ENCODE measurements around the gene SALL4.
A peak's percentile ranks its signal among the peaks of the same experiment; 100 is the strongest.
"Not testable (repeated sequence)": the region's sequence is repeated elsewhere in the genome, so short reads cannot be mapped to it uniquely, and the experiment has no call there.

Gene SALL4

DNA sequence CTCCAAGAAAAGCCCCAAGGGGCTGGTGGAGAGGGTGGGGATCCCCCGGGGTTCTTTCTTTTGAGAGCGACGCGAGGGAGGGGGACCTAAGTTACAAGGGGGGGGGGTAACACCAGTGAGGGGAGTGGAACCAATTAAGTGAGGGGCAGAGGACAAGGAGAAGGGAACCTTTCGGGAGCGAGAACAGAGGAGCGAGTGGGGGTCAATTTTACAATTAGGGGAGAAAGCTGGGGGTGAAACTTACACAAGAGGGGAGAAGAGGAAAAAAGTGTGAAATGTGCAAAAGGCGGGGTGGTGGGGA is 548 bp downstream of the SALL4 start:
- no peak for DNase-seq (ENCODE audit: low spot score)

- DNase-seq (ENCODE audit: low spot score): no peak
Measured at GRCh38 chr20:51801122-51801822, 1.0 kb downstream of the SALL4 start.

- DNase-seq (ENCODE audit: low spot score): no peak
Measured at GRCh38 chr20:51800872-51801121, 1.5 kb downstream of the SALL4 start.

- peak; percentile 32 for DNase-seq (ENCODE audit: low spot score)
Measured at GRCh38 chr20:51800060-51800871, 2.1 kb downstream of the SALL4 start.

DNA sequence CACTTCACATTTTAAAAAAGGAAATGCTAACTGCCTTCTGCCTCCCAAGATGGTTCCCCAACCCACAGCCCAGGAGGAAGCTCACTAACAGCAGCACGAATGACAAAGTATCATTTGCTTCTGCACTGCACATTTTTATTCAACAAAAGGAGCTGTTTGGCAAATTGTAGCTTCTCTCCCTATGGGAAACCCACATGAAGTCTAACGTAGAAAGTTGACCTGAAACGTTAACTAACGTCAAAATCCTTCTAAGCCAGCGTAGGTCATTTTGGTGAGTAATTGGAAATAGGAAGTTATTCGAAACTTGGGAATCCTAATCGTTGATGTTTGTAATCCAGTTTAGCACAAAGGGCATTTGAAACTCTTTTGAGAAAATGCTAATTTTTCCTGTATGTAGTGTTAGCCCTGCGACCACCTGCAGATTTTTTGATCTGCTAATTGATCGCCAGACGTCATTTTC is 2.9 kb downstream of the SALL4 start:
- DNase-seq (ENCODE audit: low spot score): no peak

DNA sequence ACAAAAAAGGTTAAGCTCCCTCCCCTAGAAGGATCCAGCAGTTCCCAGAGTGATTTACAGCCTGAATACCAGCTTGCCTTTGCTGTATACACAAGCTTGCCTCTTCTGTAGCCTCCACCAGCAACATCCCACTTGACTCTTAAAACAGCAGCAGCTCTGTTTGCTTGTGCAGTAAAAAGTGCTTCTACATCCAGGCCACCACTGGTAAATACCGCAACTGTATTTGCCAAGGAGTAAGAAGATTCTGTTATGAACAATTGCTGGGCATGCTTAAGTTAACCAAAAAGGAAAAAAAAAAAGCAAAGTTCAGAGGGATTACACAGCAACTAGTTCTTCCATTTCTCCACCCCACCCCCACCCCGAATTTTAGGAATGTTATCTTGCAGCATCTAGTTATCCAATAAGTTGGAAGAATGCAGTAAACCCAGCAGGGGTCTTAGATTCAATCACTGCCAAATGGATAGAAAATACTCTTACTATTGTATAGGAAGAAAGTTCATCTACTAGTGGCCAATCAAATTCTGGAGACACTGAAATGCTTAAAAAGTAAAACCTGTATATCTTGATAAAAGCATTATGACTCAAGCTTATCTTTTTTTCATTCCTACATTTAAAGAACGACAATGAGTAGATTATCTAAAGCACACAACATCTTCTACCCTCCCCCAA is 4.8 kb downstream of the SALL4 start:
- DNase-seq (ENCODE audit: low spot score): no peak

DNA sequence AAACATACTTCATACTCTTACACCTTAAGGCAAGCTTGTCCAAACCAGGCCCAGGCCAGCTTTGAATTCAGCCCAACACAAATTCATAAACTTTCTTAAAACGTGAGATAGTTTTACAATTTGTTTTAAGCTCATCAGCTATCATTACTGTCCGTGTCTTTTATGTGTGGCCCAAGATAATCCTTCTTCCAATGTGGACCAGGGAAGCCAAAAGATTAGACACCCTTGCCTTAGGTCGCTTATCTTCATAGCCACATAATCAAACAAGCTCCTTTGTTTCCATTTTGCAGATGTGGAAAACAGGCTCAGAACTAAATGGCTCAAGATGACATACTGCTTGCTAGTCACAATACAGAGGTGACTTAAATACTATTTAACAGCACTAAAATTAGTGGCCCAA is 6.0 kb downstream of the SALL4 start:
- no peak for DNase-seq (ENCODE audit: low spot score)

GRCh38 chr20:51792960-51793359 is 9.4 kb downstream of the SALL4 start:
- no peak for DNase-seq (ENCODE audit: low spot score)

GRCh38 chr20:51791626-51792025 is 10.7 kb downstream of the SALL4 start:
- DNase-seq (ENCODE audit: low spot score): no peak

DNA sequence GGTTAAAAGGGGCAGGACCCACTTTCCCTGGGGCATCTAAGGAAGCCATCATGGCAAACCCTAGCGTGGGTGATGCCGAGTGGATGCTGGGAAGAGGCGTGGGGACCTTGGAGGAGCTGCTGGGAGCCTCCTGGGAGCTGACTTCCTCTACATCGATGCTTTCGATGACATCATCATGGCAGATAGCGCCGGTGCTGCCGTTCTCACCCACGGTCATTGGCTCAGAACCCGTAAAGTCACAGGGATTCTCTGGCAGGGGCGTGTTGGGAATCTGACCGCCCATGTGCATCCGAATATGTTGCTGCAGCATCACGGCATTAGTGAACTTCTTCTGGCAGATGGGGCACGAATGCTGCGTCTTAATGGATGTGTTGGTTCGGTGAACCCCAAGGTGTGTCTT is 12.1 kb downstream of the SALL4 start:
- DNase-seq (ENCODE audit: low spot score): no peak

DNA sequence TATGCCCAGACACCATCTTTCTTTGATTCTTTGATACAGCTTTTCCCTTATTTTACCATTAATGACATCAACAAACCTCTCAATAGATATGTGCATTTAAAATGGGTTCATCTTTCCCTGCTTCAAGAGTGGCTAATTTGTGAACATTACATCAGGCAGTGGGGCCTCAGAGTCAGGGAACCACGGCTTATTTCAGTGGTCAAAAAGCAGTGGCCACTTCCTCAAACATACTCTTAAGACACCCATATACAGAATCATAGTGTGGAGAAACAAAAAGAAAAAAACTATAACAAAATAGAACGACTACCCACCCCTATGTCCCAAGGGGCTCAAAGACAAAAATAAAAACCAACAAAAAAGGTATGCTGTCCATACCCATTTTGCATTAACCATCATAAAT is 12.9 kb downstream of the SALL4 start:
- no peak for DNase-seq (ENCODE audit: low spot score)

DNA sequence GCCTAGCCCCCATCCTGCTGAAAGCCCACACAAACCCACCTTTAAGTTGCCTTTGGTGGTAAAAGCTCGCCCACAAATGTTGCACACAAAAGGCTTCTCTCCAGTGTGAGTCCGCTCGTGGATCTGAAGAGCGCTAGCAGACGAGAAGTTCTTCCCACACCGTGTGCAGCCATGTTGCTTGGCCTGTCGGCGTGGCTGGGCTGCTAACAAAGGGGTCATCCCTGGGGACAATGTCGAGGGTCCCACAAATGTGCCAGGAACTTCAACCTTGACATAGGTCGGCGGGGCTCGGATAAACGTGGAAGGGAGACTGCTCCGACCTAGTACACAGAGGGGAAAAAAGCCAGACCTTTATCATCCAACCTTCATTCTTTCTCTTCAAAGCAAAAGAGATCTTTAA is 13.5 kb downstream of the SALL4 start:
- no peak for DNase-seq (ENCODE audit: low spot score)

- DNase-seq (ENCODE audit: low spot score): no peak
Measured at GRCh38 chr20:51784299-51784698, 18.0 kb downstream of the SALL4 start.

- DNase-seq (ENCODE audit: low spot score): not testable (repeated sequence)
Measured at GRCh38 chr20:51778229-51778759, 24.0 kb downstream of the SALL4 start.

DNA sequence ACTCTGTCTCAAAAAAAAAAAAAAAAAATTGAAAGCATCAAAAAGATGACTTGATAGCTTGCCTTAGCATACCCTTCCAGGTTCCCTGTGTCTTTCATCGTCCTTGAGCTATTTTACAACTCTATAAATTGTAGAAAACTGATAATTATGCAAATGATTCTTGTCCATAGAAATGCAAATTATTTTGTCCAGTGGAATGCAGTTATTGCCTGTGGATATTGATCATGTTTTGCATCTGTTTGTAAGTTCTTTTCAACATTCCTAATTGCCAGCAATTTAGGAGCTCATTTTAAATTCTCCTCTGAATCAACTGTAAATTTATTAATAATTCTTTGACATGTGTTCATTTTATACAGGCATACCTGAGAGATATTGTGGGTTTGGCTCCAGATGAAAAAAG is 27.1 kb downstream of the SALL4 start:
- no peak for DNase-seq (ENCODE audit: low spot score)

GRCh38 chr20:51772236-51772635 is 30.1 kb downstream of the SALL4 start:
- no peak for DNase-seq (ENCODE audit: low spot score)

DNA sequence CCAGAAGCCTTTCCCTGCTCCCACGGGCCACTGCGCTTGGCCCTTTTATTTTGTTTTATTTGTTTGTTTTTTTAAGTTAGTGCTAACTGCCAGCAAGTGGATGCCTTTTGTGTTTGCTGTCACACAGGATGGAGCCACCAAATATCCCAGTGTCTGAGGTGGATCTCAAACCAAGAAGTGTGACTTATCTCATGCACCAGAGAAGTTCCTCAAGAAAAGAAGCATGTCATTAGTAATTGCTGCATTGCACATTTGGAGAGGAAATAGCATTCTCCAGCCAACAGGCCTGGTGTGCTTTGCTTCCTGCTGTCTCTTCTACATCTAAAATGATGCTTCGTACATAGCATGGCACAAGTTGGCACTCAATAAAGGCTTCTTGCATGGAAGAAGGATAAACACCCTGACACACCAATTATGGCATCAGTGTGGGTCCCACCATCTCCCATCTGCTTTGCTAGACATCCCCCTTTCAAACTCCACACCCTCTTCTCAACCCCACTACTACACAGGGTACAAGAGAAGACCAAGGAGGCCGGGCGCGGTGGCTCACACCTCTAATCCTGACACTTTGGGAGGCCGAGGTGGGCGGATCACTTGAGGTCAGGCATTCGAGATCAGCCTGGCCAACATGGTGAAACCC is 32.2 kb downstream of the SALL4 start:
- no peak for DNase-seq (ENCODE audit: low spot score)

- DNase-seq (ENCODE audit: low spot score): no peak
Measured at GRCh38 chr20:51768759-51769517, 33.4 kb downstream of the SALL4 start.

DNA sequence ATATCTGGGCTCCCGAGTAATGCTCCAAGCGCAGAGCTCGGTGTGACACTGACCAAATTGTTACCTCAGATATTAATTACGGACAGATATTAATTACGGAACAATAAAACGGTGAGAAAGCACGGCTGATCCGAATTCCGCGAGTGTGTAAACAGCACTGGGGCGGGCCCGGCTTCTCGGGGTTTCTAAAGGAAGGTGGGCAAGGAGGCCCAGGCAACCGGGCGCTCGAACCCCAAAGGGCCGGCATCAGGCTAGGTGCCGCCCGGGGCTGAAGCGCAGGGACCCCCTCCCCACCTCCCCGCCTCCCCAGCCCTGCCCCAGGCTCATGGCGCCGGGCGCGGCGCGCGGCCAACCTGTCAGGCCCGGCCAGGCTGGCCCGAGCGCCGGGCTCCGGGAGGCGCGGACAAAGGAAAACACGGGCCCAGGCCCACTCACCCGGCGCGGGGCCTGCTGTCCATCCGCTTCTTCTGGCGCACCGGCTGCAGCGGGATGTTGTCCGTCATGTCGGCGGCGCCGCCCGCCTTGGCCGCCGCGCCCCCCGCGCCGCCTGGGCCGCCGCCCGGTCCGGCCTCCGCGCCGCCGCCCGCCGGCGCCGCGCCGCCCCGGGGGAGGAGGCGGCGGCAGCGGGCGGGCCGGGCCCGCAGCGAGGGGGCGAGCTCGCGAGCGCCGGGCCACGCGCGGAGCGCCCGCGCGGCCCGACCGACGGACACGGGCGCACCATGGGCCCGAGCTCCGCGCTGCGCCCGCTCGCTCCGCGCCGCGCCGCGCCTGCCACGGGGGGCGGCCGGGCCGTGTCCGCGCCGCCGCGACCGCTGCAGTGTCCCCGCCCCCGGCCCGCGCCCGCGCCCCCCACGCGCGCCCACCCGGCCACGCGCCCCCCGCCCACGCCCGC is 34.2 kb downstream of the SALL4 start, which contains the start of gene ATP9A:
Gene ATP9A, minus strand, starts transcription at position 524 of the 892 bp plus-strand sequence. Its CDS starts 21 bp downstream, at position 503.
- DNase-seq (ENCODE audit: low spot score): no peak

DNA sequence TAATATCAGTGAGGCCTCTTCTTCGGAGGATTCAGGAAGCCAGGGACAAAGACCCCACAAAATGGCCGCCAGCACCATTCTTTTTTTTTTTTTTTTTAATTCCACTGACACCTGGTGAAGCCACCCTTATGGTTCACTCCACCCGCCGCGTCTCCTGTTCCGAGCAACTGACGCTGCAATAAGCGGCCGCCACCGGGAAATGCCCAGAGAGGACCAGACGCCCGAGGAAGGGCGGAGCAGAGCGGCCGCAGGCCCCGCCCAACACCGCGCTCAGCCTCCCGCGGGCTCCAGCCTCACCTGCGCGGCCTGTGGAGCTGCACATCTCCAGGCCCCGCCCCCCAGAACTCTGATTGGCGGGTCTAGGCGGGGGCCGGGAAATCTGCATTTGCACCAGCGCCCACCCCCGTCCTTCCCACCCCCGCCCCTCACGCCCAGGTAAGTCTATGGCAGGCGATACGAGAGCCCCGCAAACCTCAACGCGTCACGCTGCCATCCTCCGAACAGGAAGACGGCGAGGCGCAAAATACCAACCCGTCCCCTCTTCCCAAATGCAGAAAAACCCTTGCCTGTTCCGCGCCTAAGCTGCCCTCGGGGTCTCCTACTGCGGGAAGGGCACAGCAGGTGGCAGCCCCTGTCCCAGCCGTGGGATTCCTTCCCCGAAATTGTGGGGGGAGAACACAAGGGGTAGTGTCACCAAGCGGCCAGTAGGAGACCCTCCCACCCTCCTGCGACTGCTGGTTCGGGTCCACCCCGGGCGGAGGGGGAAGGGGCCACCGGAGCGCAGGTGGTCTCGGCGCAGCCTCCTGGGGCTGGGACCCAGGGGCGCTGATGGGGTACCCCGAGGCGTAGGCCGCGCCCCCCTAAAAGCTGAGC is 35.1 kb downstream of the SALL4 start:
- DNase-seq (ENCODE audit: low spot score): peak; percentile 11
